Measurements from ENCODE around the gene RHOBTB1. TPM values are rescaled to one million over a fixed set of nuclear protein-coding genes. Genes with fewer than 3 reads are reported as not detected.

The RHOBTB1 gene
- total RNA-seq, 2 donors from 2014 or later, result 4.3 to 7.6 TPM

DNA sequence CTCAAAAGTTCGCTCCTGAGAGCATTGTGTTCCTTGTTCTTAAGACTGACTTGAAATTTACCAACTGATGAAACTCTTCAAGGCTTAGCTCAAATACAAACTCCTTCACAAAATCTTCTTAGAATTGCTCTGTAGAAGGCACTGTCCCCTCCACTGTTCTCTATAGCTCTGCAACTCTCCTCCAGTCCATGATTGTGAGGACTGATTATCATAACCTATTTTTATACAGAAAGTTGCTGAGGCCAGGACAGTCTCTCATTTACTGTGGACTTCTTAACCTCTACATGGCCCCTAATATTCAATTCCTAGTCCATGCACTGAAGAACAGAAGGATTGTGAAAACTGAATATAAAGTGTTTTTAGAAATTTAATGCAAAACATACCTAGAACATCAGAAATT lies 53.2 kb downstream of the RHOBTB1 start:
- intact Hi-C loops (cut with DNase I, micrococcal nuclease), result no loop called here
- DNase-seq, result no peak
- no peak for ATAC-seq

DNA sequence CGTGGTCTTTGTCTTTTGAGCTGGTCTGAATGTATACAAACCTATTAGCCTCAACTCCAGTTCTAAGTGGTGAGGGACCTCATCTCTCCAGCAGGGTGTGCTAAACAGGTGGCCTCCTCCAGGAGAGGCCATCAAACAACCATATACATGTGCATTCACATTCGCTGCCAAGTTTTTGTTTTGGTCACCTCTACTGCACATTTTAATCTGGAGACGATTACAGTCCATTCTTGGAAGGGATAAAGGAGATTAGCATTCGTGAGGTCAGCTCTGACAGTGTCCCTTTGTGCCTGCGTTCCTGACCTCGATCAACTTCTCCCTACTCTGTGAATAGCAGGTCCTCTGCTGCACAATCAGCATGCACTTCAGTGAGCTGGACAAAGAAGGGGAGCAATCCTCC lies 60.8 kb downstream of the RHOBTB1 start:
- intact Hi-C loops (cut with DNase I, micrococcal nuclease), result loop anchor here in 1 of 2 donors (10.0 kb wide), 1 partner anchor 82 kb away; no protein-coding TSS in a partner anchor
- DNase-seq, result peak in 1 of 2 donors; percentile 37
- peak; percentile 91 for ATAC-seq

DNA sequence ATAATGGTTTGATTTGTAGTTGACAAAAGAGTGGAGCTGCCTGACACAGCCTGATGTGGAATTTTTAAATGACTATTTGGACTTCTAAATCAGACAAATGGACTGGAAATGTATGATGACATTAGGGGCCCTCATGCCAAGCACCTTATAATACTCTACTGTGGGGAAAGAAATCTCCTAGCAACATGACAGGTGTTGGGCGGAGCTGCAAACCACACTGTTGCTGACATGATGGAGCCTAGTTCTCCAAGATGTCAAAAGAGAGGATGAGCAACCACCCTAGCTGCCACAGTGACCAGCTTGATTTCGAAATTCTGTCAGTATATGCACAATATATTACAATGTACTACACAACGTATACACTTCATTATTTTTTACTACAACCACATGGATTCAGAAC lies 65.8 kb downstream of the RHOBTB1 start:
- ATAC-seq (no peak), DNase-seq (no peak)
- intact Hi-C loops (cut with DNase I, micrococcal nuclease), result no loop called here

DNA sequence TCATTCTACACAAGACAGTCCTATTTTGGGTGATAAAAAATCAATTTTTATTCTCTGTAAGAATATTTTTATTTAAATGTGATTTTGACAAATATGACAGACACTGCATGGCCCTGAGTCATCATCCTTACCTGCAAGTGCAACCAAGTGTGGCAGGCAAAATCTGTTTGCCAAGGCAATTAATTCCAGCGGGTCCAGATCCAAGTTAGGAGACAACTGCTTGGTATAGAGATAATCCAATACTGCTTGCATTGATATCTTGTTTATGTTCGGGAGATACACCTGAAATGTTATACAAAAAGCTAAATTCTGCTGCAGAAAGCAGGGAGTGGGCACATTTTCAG lies 66.2 kb downstream of the RHOBTB1 start:
- no peak for ATAC-seq
- DNase-seq, result no peak
- intact Hi-C loops (cut with DNase I, micrococcal nuclease), result no loop called here

DNA sequence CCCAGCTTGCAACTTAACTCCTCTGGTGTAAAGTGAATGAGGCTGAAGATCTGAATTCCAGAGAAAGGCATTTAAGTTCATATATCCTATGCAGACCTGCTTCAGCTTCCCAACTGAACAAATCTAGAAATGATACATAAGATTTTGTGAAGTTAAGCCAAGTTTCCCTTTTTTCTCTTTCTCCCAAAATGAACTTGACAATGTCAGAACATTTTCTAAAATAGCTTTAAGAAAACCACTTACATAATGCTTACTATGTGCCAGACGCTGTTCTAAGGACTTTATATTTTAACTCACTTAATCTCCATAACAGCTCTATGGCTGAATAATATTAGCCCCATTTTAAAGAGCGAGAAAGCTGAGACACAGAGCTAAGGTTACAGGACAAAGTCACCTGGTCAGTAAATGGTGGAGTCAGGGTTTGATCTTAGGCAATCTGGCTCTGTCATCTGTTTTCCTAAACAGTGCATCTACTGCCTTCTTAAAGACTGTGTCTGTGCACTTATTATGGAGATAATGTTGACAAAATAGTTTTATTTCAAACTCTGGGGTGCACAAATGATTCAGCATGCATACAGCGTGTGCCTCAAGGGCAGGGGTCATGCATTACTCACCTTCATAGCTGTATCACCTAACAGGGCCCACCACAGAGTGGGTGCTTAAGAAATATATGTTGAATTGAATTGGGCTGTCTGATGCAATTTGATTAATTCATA lies 66.8 kb downstream of the RHOBTB1 start:
- DNase-seq (no peak), ATAC-seq (no peak)
- intact Hi-C loops (cut with DNase I, micrococcal nuclease), result no loop called here

DNA sequence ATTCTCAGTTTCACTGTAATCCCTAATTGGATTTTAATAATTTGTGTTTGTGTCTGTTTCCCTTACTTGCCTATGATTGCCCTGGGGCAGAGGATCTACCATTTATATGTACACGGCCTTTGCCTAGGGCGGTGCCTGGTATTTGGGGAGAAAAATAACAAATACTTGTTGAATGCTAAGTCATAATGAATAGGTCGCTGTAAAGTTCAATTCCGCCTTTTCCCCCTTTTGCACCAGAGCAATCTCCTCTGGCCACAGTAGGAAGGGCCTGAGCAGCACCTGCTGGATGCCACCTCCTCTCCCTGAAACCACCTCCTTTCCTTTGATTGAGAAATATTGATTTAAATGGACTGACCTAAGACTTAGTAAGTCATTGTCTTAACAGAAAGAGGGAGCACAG lies 70.2 kb downstream of the RHOBTB1 start:
- DNase-seq (no peak), ATAC-seq (no peak)
- intact Hi-C loops (cut with DNase I, micrococcal nuclease), result no loop called here

DNA sequence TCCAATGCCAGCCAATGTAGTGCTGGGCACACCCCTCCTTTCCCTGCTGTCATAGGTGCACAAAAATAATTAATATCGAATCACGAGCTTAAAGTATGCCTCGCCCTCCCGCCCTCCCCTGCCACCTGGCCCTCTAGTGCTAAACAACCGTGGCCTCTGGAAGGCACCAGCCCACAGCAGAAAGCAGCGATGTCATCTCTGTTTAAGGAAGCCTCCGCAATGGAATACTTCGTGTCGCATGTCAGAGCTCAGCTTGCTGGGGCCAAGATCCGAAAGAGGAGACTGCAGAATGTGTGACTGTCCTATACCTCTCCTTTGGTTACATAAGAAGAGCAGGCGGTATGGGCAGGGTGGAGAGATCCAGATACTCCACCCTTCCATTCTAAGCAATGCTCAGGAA lies 71.5 kb downstream of the RHOBTB1 start:
- DNase-seq (no peak), ATAC-seq (no peak)
- intact Hi-C loops (cut with DNase I, micrococcal nuclease), result no loop called here

DNA sequence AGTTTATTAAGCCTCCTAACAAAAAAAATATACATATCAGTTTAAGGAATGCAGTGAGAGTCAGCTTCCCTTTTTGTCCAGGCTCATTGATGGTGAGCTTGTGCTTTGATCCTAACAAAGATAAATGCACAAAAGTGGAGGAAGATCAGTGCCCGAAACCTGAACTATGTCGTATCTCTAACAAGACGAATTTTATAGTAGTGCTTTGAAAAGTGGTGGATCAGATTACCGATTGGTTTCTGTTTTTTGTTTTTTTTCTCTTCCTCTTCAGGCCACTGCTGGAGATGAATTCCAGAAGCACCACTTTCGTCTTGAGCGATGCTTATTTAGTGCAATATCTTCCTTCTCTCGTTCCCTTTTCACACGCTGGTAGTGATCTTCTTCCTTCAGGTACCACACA lies 72.8 kb downstream of the RHOBTB1 start:
- ATAC-seq (no peak), DNase-seq (no peak)
- intact Hi-C loops (cut with DNase I, micrococcal nuclease), result no loop called here

DNA sequence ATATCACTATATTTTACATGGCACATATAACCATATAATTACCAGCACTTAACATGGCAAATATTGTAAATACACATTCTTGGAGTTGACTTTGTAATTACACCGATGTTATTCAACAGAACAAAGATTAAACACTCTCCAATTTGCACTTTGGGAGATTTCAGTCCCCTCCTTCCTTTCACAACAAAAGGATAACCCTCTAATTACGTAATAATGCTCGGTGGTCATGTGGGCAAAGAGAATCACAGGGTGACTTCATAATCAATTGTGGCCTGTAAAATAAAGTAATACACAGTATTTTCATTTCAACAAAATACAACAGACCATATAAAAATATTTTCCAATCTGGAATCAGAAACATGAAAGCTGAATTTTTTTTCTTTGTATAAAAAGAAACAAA lies 73.2 kb downstream of the RHOBTB1 start:
- no peak for DNase-seq
- intact Hi-C loops (cut with DNase I, micrococcal nuclease), result no loop called here
- ATAC-seq, result no peak

DNA sequence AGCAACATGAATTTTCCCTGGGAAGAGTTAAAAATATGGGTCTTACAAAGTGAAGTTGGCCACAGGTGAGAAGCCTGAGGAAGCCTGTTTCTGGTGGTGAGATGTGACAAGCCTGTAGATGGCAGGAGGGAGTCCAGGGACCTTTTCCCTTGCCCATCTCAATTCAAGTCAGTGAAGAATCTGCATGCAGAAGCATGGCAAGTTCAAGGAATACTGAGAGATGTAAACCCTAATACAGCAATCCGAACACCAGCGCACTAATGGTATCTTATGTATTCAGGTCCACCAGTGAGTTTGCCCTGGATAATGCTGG lies 73.6 kb downstream of the RHOBTB1 start:
- no peak for ATAC-seq
- intact Hi-C loops (cut with DNase I, micrococcal nuclease), result no loop called here
- no peak for DNase-seq

DNA sequence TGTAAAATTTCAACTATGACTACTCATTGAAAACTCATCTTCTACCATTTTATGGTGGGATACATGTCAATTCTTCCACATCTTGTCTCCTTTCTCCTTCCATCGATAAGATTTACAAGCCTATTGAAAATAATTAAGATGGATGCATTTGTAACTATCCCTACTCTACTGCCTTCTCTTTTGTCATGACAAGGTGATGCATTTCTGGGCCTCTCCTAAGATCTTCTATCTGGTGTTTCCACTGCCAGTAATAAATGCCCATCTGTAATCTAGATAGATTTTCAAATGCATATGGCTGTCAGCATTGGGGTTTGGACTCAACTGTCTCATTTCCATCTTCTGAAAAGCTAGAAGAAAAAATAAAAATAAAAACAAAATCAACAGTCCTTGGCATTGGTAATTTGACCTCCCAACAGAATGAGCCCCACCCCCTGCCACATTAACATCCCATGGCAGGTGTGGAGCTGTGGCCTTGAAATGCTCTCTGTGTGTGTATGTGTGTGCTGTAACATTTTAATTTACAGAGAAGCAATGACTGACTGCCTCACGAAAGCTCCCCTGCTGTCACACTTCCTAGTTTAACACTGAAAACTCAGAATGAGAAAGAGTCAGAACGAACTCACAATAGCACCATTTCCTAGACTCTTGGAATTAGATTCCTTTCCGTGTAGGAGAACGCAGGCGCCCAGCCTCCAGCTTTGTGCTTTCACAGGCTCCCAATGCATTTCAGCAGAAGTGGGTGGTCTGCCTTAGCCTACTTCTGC lies 74.2 kb downstream of the RHOBTB1 start:
- no peak for DNase-seq
- ATAC-seq, result no peak
- intact Hi-C loops (cut with DNase I, micrococcal nuclease), result no loop called here

DNA sequence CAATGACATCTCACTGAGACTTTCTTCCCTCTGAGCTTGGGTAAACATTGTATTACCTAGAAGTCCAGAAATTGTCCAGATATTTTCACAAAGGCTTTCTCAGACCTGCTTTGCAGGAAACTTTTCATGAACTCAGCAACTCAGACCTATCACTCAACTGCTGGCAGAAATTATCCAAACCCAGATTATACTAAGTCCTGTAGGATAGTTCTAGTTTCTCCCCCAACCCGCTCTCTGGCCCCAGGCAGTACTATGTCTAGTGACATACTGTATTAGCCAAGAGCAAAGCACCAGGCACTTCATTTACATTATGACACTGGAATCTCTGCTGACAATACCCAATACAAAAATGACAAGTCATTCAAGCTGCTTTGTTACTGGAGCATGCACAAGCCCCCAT lies 75.0 kb downstream of the RHOBTB1 start:
- ATAC-seq, result no peak

DNA sequence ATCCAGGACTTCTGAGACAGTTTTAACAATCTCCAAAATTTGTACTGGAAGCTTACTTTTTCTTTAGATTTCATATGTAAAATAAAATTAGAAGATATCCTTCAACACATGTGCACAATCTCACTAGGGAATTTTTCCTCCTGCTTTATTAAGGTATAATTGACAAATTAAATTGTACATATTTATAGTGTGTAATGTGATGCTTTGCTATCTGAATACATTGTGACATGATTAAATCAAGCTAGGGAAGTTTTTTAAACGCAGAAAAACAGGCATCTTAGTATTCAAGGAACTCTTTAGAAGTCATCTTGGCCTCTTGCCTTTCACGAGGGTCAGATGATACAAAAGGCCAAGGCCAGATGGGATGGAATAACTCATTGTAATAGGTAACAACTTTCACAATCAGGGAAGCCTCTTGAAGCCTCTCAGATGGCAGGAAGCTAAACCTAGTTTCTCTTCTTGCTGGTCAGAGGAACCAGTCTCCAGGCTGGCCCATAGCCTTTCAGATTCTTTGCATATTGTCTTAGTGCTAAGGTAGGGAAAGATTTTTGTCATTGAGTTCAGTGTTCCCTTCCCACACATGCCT lies 78.7 kb downstream of the RHOBTB1 start:
- intact Hi-C loops (cut with DNase I, micrococcal nuclease), result no loop called here
- ATAC-seq, result no peak
- DNase-seq, result no peak

More for the DNA sequence above, 75.0 kb downstream of the RHOBTB1 start:
- no peak for DNase-seq
- intact Hi-C loops (cut with DNase I, micrococcal nuclease), result no loop called here

DNA sequence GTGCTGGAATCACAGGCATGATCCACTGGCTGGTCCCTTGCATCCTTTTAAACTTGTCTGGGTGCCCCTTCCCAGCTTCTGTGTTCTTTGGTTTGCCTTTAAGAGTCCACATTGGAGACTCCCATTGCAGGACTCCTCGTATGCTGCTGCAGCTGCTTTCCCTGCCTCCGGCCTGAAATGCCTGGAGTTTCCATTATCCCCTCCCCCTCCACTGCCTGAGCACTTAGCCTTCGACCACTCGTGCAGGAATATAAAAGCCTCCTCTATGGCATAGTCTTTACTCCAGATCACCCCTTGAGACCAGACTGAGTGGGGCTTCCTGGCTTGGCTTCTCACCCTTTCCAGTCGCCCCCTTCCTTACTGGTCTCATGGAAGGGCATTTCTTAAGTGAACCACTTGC lies 80.2 kb downstream of the RHOBTB1 start:
- intact Hi-C loops (cut with DNase I, micrococcal nuclease), result no loop called here
- ATAC-seq (no peak), DNase-seq (no peak)

DNA sequence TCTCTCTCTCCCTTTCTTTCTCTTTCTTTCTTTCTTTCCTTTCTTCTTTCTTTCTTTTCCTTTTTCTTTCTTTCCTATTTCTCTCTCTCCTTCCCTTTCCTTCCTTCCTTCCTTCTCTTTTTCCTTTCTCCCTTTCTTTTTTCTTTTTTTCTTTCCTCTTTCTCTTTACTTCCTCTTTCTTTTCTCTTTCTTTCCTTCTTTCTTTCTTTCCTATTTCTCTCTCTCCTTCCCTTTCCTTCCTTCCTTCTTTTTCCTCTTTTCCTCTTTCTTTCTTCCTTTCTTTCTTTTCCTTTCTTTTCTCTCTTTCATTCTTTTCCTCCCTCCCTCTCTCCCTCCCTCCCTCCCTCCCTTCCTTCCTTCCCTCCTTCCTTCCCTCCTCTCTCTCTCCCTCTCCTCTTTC lies 81.5 kb downstream of the RHOBTB1 start:
- DNase-seq (no peak), ATAC-seq (no peak)
- intact Hi-C loops (cut with DNase I, micrococcal nuclease), result no loop called here

DNA sequence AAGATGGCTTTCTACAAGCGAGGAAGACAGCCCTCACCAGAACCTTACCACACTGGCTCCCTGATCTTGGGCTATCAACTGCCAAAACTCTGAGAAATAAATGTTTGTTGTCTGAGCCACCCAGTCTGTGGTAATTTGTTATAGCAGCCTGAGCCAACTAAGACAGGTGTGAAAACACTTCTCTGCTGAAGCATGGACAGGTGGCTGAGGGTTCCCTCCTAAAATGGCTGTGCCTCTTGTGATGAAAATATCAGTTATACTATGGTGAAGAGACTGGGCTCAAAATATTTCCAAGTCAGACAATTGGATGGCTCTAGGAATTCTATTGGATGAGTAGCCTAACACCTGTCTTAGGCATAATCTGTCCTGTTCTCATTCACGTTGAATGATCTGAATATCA lies 87.6 kb downstream of the RHOBTB1 start:
- ATAC-seq, result no peak
- no peak for DNase-seq
- intact Hi-C loops (cut with DNase I, micrococcal nuclease), result no loop called here

DNA sequence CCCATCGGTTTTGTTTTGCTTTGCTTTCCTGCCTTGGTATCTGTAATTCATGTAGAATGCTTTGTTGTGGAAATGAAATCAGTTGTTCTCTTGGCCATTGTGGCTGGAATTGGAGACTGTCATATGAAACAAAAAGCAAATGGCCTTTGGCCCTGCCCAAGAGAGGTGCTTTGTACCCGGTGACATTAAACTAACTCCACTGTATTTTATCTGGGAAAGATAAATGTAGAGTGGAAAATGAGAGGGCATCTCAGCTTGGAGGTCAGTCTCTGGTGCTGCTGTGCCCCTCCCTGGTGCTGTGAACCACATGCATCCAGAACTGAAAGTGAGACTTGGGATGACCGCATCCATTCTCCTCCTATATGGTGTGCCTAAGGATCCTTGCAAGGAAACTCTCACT lies 90.3 kb downstream of the RHOBTB1 start:
- ATAC-seq, result no peak
- no peak for DNase-seq
- intact Hi-C loops (cut with DNase I, micrococcal nuclease), result no loop called here

DNA sequence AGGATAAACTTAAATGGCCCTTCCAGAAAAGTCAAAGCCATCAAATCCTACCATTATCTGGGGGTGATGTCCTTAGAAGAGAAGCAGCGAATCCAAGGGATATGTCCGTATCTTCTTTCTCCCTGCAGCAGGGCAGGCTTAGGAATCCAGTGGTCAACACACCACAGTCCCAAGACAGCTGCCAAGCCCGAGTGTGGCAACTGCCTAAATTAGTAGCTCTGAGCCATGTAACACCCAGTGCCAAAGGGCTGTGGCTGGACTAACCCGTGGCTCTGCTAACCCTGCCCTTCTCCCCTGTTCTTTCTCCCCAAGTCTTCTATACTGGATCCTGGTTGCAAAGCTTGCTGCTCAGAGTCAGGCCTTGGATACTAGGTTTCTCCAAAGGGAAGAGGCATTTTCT lies 90.9 kb downstream of the RHOBTB1 start:
- intact Hi-C loops (cut with DNase I, micrococcal nuclease), result no loop called here
- ATAC-seq (no peak), DNase-seq (no peak)

DNA sequence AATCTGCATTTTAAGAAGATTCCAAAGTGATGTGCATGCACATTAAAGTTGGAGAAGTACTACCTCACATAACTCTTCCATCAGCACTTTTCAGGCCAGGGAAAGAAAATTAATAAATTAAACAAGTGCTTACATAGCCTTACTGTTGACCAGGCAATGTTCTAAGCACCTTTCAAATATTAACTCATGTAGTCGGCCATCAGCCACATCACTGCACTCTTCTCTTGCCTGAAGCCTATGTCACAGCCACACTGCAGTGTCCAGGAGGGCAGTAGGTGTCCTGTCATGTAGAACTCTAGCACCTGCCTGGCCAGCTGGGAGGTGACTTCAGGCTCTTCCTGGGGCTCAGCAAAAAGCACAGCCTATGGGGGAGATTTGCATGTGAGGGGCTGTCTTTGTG lies 94.2 kb downstream of the RHOBTB1 start:
- DNase-seq, result no peak
- no peak for ATAC-seq
- intact Hi-C loops (cut with DNase I, micrococcal nuclease), result no loop called here

DNA sequence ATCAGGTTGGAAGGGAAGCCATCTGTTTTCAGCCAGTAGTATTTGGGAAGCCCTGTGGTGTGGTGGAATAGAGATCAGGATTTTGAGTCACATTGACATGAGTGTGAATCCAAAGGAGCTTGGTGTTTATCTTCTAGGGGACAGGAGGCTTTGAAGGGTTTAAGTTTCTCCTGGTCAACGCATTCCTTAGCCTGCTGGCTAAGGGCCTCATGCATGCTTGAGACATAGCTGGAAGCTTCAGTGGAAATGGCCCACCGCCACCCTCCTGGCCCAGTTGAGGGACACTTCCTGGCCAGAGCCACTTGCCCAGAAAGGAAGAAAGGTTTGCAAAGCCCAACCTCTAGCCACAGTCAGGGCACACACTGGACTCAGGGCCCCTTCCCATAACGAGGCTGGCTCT lies 94.8 kb downstream of the RHOBTB1 start:
- intact Hi-C loops (cut with DNase I, micrococcal nuclease), result no loop called here
- ATAC-seq (no peak), DNase-seq (no peak)

DNA sequence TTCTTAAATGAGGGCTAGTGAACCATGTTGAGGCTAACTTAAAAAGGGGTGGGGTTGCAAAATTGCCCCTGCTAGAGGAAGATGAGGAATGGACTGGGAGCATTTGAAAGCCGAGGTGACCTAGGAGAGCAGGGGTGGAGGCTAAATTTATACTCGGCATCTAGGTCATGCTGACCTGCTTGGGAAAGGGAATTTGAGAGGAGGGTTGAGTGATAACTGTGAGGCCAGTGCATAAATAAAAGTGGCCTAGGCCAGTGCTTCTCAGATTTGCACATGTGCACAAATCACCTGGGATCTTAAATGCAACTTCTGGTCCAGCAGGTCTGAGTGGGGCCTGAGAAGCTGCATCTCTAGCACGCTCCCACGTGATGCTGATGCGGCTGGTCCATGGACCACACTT lies 95.3 kb downstream of the RHOBTB1 start:
- intact Hi-C loops (cut with DNase I, micrococcal nuclease), result no loop called here
- ATAC-seq (no peak), DNase-seq (no peak)
